HG02678 (cell line): ENCODE results near the gene PHACTR1.

Experiments used
- ATAC-seq: cut with Tn5 transposase; IDR thresholded peaks from one replicate; pipeline ENCODE4 v1.9.1; 2021; ENCODE audit warnings: mild to moderate bottlenecking, moderate library complexity; ENCODE audit not compliant: unreplicated experiment

The PHACTR1 gene

GRCh38 chr6:12800120-12800519 is 83.6 kb downstream of the PHACTR1 start:
- no peak for ATAC-seq

GRCh38 chr6:12801141-12801540 is 84.6 kb downstream of the PHACTR1 start:
- no peak for ATAC-seq

GRCh38 chr6:12802440-12802839 is 85.9 kb downstream of the PHACTR1 start:
- no peak for ATAC-seq

DNA sequence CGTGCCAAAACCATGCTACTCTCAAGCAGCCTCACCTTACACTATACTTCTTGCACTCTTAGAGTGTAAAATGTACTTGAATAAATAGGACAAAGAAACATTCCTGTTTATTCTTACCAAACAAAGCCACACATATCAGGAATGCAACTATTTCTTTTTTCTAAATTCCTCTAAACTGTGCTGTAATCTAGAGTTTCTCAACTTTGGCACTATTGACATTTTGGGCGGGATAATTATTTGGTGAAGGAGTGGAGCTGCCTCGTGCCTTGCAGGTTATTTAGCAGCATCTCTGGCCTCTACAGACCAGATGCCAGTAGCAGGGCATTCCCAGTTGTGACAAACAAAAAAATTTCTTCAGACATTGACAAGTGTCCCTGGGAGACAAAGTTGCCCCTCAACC is 86.9 kb downstream of the PHACTR1 start:
- ATAC-seq = no peak

DNA sequence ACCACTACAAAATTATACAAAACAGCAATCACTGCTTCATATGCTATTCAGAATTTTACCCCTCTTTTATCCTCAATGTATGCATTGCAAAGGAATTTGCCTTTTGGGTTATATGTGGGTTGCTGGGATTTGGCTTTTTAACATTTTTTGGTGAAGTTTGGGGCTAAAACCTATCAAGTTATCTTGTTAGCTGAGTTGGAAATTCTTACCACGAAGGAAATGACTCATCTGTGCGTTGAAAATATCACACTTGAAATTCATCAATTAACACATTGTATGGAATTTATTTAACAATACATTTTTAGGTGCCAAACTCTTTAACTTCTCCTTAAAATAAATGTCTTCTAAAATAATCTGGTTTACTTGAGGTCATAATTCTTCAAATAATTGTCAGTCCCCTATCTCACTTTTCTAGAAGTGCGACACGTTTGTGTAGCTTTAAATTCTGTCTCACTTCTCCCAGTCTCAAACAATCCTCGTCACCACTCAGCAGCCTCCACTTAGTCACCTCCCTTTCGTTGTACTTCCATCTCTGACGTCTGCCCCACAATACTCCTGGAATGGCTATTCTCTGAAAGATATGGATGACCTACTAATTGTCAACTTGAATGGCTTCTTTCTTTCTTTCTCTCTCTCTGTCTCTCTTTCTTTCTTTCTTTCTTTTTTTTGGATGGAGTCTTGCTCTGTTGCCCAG is 88.5 kb downstream of the PHACTR1 start:
- no peak for ATAC-seq

GRCh38 chr6:12806136-12806535 is 89.6 kb downstream of the PHACTR1 start:
- ATAC-seq = no peak

DNA sequence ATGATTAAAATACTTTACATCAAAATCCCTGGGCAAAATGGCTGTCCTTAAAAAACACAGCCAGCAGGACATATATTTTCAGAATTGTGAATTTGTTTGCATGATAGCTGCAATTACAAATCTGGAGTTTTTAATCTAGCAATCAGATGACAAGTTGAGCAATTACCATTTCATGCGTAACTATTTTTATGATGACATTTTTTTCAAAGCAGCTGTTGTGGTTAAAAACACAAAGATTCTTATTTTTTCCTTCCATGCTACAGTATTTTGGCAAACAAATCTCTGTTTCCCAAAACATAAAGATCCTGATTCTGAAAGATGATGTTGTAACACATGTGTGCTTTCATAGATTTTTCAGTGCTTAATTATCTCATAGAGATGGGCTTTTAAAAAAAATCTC is 90.2 kb downstream of the PHACTR1 start:
- no peak for ATAC-seq

DNA sequence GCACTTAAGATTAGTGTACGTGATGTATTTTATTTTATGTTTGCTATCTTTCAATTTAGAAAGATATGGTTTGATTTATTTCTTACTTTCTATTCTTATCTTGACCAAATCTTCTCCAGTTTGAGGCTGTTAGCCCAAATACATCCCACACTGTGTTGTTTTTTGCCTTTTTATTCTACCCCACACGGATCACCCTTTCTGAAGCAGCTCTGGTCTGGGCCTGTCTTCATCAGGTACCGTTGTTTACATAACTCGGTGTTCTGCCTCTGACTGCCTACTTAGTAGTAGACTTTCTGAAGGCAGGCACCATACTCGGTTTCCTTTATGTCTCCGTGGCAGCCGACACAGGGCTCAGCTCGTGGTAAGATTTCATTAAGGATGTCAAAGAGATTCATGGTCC is 95.0 kb downstream of the PHACTR1 start:
- no peak for ATAC-seq

DNA sequence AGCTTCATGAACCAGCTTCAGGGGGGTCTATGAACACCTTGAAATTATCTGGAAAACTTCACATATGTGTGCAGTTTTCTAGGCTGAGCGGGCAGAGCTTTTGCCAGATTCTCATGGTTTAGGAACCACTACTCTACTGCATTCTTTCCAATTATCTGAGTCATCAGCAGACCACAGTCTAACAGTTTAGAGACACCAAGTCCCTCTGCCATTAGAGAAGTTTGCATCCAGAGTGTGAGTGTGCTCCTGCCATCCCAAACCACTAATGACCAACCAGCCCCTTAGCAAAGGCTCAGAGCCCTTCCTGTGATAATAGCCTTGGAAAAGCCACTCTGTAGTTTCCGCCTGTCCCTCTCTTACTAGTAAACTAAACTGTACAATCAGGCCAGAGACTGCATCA is 96.8 kb downstream of the PHACTR1 start:
- ATAC-seq = no peak

DNA sequence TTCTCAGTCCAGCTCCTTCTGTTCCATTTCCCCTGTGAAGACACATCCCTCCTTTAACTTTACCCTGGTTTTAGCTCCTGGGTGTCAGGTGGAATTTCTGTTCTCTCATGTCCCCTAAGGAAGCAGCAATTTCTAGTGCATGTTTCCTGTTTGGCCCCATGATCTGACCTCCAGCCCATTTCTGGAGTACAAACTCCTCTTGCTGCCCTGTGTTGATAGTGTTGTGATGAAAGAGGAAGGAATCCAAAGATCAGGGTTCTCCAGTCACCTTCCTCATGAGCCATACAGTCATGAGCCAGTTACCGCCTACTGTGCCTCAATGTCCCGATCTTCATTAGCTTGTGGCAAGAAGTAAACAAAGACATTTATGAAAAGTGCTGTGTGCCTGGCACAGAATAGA is 97.4 kb downstream of the PHACTR1 start:
- no peak for ATAC-seq

DNA sequence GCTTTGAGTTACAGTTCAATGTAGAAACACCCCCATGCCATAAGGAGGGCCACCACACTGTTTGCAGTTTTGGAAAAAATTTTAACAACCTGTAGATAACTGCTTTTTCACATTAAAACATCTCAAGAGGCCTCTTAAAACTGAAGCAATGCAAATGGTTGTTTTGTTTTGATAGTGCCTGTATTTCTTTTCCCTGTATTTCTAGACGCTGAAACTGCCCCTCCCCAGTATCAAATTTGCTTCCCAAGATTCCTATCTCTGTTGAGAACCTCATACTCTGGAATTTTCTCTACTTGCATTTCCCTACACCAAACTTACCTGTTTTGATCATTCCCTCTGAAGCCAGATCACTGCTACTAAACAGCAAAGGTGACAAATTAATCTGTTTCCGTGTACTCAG is 98.5 kb downstream of the PHACTR1 start:
- ATAC-seq = no peak

DNA sequence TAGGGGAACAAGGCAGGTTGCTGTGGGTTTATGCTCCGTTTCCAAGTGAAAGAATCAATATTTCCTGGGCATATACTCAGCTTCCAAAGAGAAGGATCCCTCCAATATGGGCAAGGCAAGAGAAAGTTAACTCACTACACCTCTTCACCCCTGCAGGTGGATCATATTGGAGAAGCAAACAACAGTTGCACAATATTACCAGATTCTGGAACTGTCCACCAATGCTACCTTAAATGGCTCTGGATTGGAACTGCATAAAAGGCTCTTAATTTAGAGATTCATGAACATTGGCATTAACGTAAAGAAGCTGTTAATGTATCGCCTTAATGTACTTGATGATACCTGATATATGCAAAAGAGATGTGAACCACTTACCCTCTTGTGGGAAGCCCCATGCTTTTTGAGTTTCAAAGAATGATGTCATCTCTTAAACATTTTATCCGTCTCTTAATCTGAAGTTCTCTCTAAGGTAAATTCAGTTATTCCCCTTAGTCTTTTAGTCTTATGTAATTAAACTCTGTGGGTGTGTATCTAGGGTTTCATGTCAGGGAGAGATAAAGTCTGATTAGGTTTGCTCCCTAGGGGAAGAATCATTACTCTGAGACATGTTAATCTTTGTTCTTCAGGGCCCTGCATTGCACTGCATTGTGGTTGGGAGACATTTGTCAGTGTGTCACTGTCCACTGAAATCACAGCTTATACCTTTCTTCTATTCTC is 99.5 kb downstream of the PHACTR1 start:
- no peak for ATAC-seq

- ATAC-seq = no peak
These were observed 101.8 kb downstream of the PHACTR1 start for GRCh38 chr6:12818324-12818723.

GRCh38 chr6:12823847-12824246 is 107.3 kb downstream of the PHACTR1 start:
- ATAC-seq = no peak

DNA sequence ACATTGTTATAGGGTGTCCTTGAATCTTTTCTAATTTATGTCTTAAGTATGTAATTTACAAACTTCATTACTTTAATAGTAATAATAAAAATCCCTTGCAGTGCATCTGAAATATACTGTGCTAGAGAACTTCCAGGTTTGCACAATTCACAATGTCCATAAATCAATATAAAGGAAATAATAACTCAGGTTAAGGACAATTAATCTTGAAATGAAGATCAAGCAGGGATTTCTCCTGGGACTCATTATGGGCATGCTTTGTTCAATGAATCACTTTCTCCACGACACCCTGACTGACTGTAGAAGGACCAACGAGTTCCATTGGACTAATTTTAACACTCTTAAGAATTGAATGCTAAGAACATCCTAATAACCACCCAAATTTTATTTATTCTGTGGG is 110.0 kb downstream of the PHACTR1 start:
- no peak for ATAC-seq

DNA sequence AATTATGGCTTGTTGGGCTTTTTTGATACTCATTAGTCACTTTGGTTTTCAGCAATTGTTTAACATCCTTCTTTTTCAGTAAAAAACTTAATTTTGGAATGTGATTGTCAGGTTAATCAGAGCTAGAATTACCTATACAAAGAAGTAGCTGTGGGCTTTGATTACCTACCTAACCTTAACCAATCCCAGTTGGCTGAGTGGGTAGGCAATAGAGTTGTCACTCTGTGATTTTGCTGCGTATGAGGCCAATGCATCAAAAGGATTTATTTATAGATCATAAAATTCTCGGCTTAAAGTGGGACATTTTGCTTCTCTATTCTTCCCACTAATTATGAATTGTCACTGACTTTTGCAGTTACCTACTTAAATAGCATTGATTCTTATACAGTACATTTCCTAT is 111.4 kb downstream of the PHACTR1 start:
- ATAC-seq = no peak

DNA sequence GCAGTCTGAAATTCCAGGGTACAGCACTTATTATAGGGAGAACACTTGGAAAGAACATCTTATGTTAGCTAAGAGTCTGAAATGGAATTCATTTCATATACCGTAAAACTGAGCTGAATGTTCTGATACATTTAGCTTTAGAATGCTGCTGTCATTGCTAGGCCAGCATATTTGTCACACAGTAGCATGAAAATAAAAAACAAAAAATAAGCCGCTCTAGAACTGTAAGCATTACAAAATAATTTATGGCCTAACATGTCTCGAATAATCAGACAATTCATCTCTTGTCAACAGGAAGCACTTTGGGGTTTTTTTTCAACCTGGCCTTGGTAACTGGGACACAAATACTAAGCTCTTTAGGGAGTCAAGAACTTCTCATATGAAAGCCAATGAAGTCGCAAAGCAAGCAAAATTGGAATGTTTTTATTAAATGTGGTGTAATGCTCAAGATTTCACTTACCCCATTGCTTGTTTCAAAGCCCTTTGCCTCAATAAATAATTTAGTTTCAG is 115.7 kb downstream of the PHACTR1 start:
- ATAC-seq = no peak

GRCh38 chr6:12836009-12836408 is 119.4 kb downstream of the PHACTR1 start:
- ATAC-seq = no peak

- ATAC-seq = no peak
These were observed 125.1 kb downstream of the PHACTR1 start for GRCh38 chr6:12841619-12842018.

- ATAC-seq = no peak
These were observed 125.5 kb downstream of the PHACTR1 start for GRCh38 chr6:12842114-12842513.

DNA sequence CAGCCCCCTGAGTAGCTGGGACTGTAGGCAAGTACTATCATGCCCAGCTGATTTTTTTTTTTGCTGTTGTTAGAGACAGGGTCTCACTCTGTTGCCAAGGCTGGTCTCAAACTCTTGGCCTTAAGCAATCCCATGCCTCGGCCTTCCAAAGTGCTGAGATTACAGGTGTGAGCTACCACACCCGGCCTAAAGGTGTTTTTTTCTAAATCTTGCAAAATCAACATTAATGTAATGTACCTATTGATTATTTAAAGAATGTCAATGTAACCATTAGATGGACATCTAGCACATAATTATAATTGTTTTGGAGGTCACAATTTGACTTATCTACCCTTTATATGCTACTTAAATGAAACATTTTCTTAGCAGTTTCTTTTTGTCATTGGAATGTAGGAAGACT is 126.1 kb downstream of the PHACTR1 start:
- ATAC-seq = no peak
